Transverse colon (tissue), 4 donors: ENCODE results near the gene ENPP6. TPM values are rescaled to one million over a fixed set of nuclear protein-coding genes. Genes with fewer than 3 reads are reported as not detected.
A peak's percentile ranks its signal among the peaks of the same experiment; 100 is the strongest.

Experiments used
- DNase-seq: peaks from one replicate; pipeline ENCODE4 v3.0.0-alpha.2; 2019
- H3K27ac ChIP-seq, 4 donors: fragments of 200-600 bp; sonication (generic); 2 replicates each; pipeline ENCODE4 v1.5.1; 2016 to 2018; ENCODE audit warnings: inconsistent platforms in 4 of 4
- H3K27me3 ChIP-seq: fragments of 200-600 bp; sonication (generic); 2 replicates; pipeline ENCODE4 v1.5.1; 2017; ENCODE audit warnings: inconsistent platforms
- H3K36me3 ChIP-seq, 4 donors: fragments of 200-600 bp; sonication (generic); 2 replicates each; pipeline ENCODE4 v1.5.1; 2017 to 2019; ENCODE audit warnings: inconsistent platforms in 4 of 4
- H3K4me1 ChIP-seq, 4 donors: fragments of 200-600 bp; sonication (generic); 2 replicates each; pipeline ENCODE4 v1.5.1; 2017 to 2020; ENCODE audit warnings: inconsistent platforms in 4 of 4
- H3K4me3 ChIP-seq, 4 donors: fragments of 200-600 bp; sonication (generic); 1 replicate in 1 of 4; 2 replicates in 3 of 4; pipeline versions ENCODE4 v1.5.1 to v1.6.1; 2017 to 2019; ENCODE audit warnings: inconsistent platforms in 4 of 4
- H3K9me3 ChIP-seq, 2 donors: fragments of 200-600 bp; sonication (generic); 2 replicates each; pipeline ENCODE4 v1.5.1; 2017 to 2019; ENCODE audit warnings: inconsistent platforms in 2 of 2
- EP300 ChIP-seq: sonication (generic); formaldehyde crosslinking; IDR thresholded peaks from one replicate; pipeline ENCODE4 v1.6.1; 2017; ENCODE audit warnings: antibody characterized with exemption, low read depth
- POLR2A ChIP-seq: fragments of 450-650 bp; IDR thresholded peaks from one replicate; pipeline ENCODE4 v1.6.1; 2016; ENCODE audit warnings: antibody characterized with exemption, mild to moderate bottlenecking, moderate library complexity
- POLR2AphosphoS5 ChIP-seq, 3 donors: sonication (generic); formaldehyde crosslinking; IDR thresholded peaks; one replicate each; pipeline ENCODE4 v1.6.1; 2016; ENCODE audit warnings: antibody characterized with exemption in 3 of 3
- WGBS, 2 donors: methylation state at CpG; one replicate each; pipeline ENCODE4 v1.1.5; 2018; ENCODE audit warnings: low coverage in 1 of 2; 5-methylcytosine and 5-hydroxymethylcytosine counted together
- in situ Hi-C, 4 donors: fragments of 200-750 bp; cut with MboI; loops; one replicate each; pipeline versions ENCODE4 v1.15.0 to v1.15.1; 2017; ENCODE audit warnings: low sequenced_read_pairs in 3 of 4, low pct_ligation_motif_present in 1 of 4, low pct_unique_long_range_greater_than_20kb in 1 of 4
- intact Hi-C: fragments of 100-400 bp; cut with DNase I; formaldehyde crosslinking; loops from one replicate; pipeline ENCODE4 v1.15.1; 2023; ENCODE audit warnings: low total_unique reads
- total RNA-seq, 4 donors: library from RNA; depleted of rRNA; stranded (reverse); fragments of >200 nt; gene quantifications; one replicate each; pipeline ENCODE4 v1.1.0, GENCODE V29; 2016
- TF ChIP-seq, protein P1 (sequence below), 5 experiments: fragments of 200-600 bp in 3 of 5; fragments of 450-650 bp in 2 of 5; sonication (generic) in 3 of 5; IDR thresholded peaks; 1 replicate in 2 of 5; 2 replicates in 3 of 5; pipeline ENCODE4 v1.5.1; 2016 to 2017; ENCODE audit warnings: antibody characterized with exemption in 5 of 5, inconsistent platforms in 3 of 5, mild to moderate bottlenecking in 2 of 5, moderate library complexity in 1 of 5

ENPP6 gene
- total RNA-seq, 4 donors from 2014 or later, result 0.14 to 0.64 TPM; not detected in 2

DNA sequence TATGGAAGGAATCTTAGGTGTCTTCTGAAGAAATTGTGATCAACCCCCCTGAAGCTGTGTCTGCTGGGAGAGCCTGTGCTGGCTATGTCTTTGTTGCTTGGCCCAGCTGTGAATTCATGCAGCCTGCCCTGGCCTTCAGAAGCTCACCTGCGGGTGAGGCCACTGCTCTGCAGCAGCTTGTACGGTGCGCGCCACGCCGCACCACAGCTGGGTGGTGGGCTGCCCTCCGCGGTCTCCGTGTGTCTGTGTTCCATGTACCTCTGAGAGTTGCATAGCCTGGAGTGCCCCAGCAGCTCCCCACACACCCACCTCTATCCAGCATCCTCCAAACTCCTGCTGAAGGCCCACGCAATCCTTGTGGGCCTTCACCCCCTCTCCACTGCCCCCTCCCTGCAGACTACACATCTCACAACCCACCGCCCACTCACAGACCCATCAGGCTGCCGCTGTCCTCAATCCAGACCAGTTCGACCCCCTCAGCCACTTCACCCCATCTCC lies 65.6 kb downstream of the ENPP6 start:
- in situ Hi-C loops (loop anchor here in 1 of 4 donors (25.0 kb wide), 1 partner anchor 690 kb away; no protein-coding TSS in a partner anchor), intact Hi-C loops (no loop called here)
- TF ChIP-seq POLR2A, result no peak
- TF ChIP-seq POLR2AphosphoS5 (IDR thresholded peaks at IDR 0.05), result no peak
- TF ChIP-seq, protein P1, sequence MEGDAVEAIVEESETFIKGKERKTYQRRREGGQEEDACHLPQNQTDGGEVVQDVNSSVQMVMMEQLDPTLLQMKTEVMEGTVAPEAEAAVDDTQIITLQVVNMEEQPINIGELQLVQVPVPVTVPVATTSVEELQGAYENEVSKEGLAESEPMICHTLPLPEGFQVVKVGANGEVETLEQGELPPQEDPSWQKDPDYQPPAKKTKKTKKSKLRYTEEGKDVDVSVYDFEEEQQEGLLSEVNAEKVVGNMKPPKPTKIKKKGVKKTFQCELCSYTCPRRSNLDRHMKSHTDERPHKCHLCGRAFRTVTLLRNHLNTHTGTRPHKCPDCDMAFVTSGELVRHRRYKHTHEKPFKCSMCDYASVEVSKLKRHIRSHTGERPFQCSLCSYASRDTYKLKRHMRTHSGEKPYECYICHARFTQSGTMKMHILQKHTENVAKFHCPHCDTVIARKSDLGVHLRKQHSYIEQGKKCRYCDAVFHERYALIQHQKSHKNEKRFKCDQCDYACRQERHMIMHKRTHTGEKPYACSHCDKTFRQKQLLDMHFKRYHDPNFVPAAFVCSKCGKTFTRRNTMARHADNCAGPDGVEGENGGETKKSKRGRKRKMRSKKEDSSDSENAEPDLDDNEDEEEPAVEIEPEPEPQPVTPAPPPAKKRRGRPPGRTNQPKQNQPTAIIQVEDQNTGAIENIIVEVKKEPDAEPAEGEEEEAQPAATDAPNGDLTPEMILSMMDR (IDR thresholded peaks at IDR 0.05), result no peak
- no peak for TF ChIP-seq EP300
- Histone ChIP-seq H3K4me1 (peaks cover 0 to 43% (median 16%) of the 10 kb centered on the region in 4 donors), H3K27ac (no peak overlapping the region), H3K27me3 (no peaks in the 10 kb centered on the region), H3K36me3 (no peaks in the 10 kb centered on the region), H3K4me3 (no peak overlapping the region), H3K9me3 (no peaks in the 10 kb centered on the region)
- DNase-seq, result no peak
- 71 to 92% methylated on average over 4 to 13 of the region's 13 CpGs for WGBS, 2 donors

DNA sequence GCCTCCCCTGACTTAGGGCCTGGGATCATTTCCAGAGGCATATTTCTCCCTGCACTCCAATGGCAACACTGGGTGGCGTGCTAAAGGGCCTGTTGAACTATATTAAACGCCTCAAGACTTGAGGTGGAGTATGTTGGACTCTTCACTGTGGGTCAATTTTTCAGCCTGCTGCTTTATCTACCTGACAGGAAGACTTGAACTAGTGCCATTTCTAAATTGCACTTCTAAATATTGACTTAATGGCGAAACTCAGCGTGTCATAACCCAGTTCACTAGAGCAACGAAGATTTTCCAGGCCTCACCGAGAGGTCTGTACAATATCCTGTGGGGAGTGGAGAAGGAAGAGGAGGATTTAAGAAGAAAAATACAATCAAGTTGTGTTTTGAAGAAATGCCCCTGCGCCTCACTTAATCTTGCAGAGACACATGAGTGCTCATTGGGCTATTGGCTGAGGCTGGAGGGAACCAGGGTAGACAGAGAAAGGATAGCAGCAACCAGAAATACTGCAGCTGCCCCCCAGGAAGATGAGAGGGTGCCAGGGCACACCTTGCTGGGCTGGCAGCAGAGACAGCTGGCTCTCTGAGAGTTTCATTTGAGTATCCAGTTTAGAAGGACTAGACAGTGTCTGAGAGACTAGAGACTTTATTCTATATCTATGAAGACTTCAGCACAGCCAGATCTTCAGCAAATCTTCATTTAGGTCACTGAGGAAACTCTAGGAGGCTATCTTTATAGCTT lies 67.4 kb downstream of the ENPP6 start:
- Histone ChIP-seq H3K4me3 (no peak overlapping the region), H3K4me1 (peaks cover 0 to 29% (median 16%) of the 10 kb centered on the region in 4 donors), H3K36me3 (no peaks in the 10 kb centered on the region), H3K27ac (peak overlapping the region in 3 of 4 donors; percentile 18 to 63 (median 62)), H3K9me3 (no peaks in the 10 kb centered on the region), H3K27me3 (no peaks in the 10 kb centered on the region)
- intact Hi-C loops (no loop called here), in situ Hi-C loops (loop anchor here in 1 of 4 donors (25.0 kb wide), 1 partner anchor 688 kb away; no protein-coding TSS in a partner anchor)
- 21 to 35% methylated on average over 4 to 7 of the region's 7 CpGs for WGBS, 2 donors
- TF ChIP-seq POLR2A, result no peak
- peak; percentile 41 to 76 (median 62) for TF ChIP-seq POLR2AphosphoS5 (IDR thresholded peaks at IDR 0.05)
- TF ChIP-seq, protein P1 (IDR thresholded peaks at IDR 0.05), result no peak
- DNase-seq, result no peak

- Histone ChIP-seq H3K4me1 (peaks cover 0 to 28% (median 16%) of the 10 kb centered on the region in 4 donors), H3K9me3 (no peaks in the 10 kb centered on the region), H3K36me3 (no peaks in the 10 kb centered on the region), H3K27me3 (no peaks in the 10 kb centered on the region), H3K27ac (no peak overlapping the region), H3K4me3 (no peak overlapping the region)
- DNase-seq, result no peak
- in situ Hi-C loops (no loop called here), intact Hi-C loops (no loop called here)
- TF ChIP-seq EP300 (no peak), POLR2AphosphoS5 (IDR thresholded peaks at IDR 0.05) (no peak), POLR2A (no peak)
- TF ChIP-seq, protein P1 (IDR thresholded peaks at IDR 0.05), result no peak
- 77 to 87% methylated on average over 2 to 4 of the region's 4 CpGs for WGBS, 2 donors
These were observed 68.7 kb downstream of the ENPP6 start for GRCh38 chr4:184148738-184149637.
